ENCODE results near the gene MAPK13.
"Not testable (repeated sequence)": the region's sequence is repeated elsewhere in the genome, so short reads cannot be mapped to it uniquely, and the experiment has no call there.

The MAPK13 gene

DNA sequence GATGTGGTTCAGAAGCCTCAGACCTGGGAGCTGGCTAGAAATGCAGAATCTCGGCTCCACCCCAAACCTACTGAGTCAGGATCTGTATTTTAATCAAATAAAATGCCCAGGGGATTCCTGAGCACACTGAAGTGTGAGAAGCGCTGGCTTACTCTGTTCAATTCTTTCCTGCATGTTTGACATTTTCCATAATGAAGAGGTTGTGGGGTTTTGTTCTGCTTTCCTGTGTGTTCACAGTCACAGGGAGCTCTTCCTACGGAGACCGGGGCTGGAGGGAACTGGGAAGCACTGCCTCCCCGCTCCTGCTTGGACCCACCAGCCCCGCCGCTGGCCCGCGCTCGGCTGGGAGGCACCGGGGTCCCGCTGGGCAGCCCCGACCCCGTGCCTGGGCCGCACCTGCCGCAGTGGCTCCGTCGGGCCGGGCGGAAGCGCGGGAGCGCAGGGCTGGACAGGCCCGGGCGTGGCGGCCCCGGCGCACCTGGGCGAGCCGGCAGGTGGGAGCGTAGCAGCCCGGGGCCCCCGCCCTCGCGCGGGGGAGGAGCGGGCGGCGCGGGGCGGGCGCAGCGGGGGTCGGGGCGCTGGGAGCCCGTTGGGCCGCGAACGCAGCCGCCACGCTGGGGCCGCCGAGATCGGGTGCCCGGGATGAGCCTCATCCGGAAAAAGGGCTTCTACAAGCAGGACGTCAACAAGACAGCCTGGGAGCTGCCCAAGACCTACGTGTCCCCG, at the start of gene MAPK13:
Gene MAPK13, plus strand, starts transcription at position 573 of the 726 bp plus-strand sequence. Its CDS starts 70 bp downstream, at position 643.
- Histone ChIP-seq H3K9me3 (ENCODE audit: control insufficient read depth, low read length) (no peaks in the 10 kb centered on the region), H3K27me3 (ENCODE audit: control insufficient read depth, insufficient read depth, low read length) (no peaks in the 10 kb centered on the region), H3K4me3 (ENCODE audit: low read length) (peak within 1 kb of the TSS; percentile 71), H3K9ac (ENCODE audit: low read length) (peak within 1 kb of the TSS; percentile 91), H3K36me3 (ENCODE audit: control insufficient read depth, insufficient read depth, low read length) (no peaks in the 10 kb centered on the region), H3K4me1 (ENCODE audit: control insufficient read depth, insufficient read depth, low read length) (peaks cover 16% of the 10 kb centered on the region)

DNA sequence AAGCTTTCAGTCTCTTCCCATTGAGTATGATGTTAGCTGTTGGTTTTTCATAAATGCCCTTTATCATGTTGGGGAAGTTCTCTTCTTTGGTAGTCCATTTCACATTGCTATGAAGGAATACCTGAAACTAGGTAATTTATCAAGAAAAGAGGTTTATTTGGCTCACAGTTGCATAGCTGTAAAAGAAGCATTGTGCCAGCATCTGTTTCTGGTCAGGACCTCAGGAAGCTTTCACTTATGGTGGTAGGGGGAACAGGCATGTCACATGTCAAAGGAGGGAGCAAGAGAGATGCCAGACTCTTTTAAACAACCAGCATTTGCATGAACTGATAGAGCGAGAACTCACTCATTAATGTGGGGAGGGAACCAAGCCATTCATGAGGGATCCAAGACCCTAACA, 48.0 kb upstream of the MAPK13 start:
- no peak overlapping the region for H3K9ac ChIP-seq (ENCODE audit: low read length)
- H3K36me3 ChIP-seq (ENCODE audit: control insufficient read depth, insufficient read depth, low read length): peaks cover 4% of the 10 kb centered on the region
- H3K4me3 ChIP-seq (ENCODE audit: low read length): no peak overlapping the region
- no peaks in the 10 kb centered on the region for H3K27me3 ChIP-seq (ENCODE audit: control insufficient read depth, insufficient read depth, low read length)
- peaks cover 3% of the 10 kb centered on the region for H3K9me3 ChIP-seq (ENCODE audit: control insufficient read depth, low read length)
- no peaks in the 10 kb centered on the region for H3K4me1 ChIP-seq (ENCODE audit: control insufficient read depth, insufficient read depth, low read length)

DNA sequence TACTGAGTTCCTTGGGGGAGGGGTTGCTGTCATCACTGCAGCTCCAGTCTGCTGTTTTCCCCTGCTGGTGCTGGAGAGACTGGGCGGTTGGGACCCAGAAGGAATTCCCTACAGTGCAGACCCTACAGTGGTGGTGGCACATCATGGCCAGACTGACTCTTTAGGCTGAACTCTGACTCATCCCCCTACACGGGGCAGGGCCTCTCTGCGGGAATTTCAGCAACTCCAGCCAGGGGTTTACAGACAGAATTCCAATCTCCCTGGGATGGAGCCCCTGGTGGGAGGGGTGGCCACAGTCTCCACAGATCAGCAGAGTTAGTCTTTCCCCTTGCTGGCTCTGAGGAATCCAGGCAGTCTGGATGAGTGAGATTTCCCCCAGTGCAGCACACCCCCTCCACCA, 46.9 kb upstream of the MAPK13 start:
- Histone ChIP-seq H3K27me3 (ENCODE audit: control insufficient read depth, insufficient read depth, low read length) (no peaks in the 10 kb centered on the region), H3K9ac (ENCODE audit: low read length) (no peak overlapping the region), H3K36me3 (ENCODE audit: control insufficient read depth, insufficient read depth, low read length) (peaks cover 4% of the 10 kb centered on the region)

DNA sequence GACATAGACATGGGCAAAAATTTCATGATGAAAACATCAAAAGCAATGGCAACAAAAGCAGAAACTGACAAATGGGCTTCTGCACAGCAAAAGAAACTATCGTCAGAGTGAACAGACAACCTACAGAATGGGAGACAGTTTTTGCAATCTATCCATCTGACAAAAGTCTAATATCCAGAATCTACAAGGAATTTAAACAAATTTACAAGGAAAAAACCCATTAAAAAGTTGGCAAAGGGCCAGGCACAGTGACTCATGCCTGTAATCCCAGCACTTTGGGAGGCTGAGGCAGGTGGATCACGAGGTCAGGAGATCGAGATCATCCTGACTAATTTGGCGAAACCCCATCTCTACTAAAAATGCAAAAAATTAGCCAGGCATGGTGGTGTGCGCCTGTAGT, 42.1 kb upstream of the MAPK13 start:
- H3K4me1 ChIP-seq (ENCODE audit: control insufficient read depth, insufficient read depth, low read length); H3K4me3 ChIP-seq (ENCODE audit: low read length); H3K9ac ChIP-seq (ENCODE audit: low read length); H3K9me3 ChIP-seq (ENCODE audit: control insufficient read depth, low read length); H3K27me3 ChIP-seq (ENCODE audit: control insufficient read depth, insufficient read depth, low read length); H3K36me3 ChIP-seq (ENCODE audit: control insufficient read depth, insufficient read depth, low read length): not testable (repeated sequence)

More for the DNA sequence above, 46.9 kb upstream of the MAPK13 start:
- no peaks in the 10 kb centered on the region for H3K4me1 ChIP-seq (ENCODE audit: control insufficient read depth, insufficient read depth, low read length)
- no peak overlapping the region for H3K4me3 ChIP-seq (ENCODE audit: low read length)
- peaks cover 3% of the 10 kb centered on the region for H3K9me3 ChIP-seq (ENCODE audit: control insufficient read depth, low read length)

DNA sequence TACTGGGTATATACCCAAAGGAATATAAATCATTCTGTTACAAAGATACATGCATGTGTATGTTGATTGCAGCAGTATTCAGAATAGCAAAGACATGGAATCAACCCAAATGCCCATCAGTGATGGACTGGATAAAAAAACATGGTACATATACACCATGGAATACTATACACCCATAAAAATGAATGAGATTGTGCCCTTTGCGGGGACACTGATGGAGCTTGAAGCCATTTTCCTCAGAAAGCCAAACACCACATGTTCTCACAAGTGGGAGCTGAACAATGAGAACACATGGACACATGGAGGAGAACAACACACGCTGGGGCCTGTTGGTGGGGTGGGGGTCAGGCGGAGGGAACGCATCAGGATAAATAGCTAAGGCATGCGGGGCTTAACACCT, 41.3 kb upstream of the MAPK13 start:
- no peaks in the 10 kb centered on the region for H3K36me3 ChIP-seq (ENCODE audit: control insufficient read depth, insufficient read depth, low read length)
- peaks cover under 1% of the 10 kb centered on the region for H3K4me1 ChIP-seq (ENCODE audit: control insufficient read depth, insufficient read depth, low read length)
- H3K4me3 ChIP-seq (ENCODE audit: low read length): no peak overlapping the region
- H3K9ac ChIP-seq (ENCODE audit: low read length): no peak overlapping the region
- no peaks in the 10 kb centered on the region for H3K9me3 ChIP-seq (ENCODE audit: control insufficient read depth, low read length)
- H3K27me3 ChIP-seq (ENCODE audit: control insufficient read depth, insufficient read depth, low read length): no peaks in the 10 kb centered on the region

DNA sequence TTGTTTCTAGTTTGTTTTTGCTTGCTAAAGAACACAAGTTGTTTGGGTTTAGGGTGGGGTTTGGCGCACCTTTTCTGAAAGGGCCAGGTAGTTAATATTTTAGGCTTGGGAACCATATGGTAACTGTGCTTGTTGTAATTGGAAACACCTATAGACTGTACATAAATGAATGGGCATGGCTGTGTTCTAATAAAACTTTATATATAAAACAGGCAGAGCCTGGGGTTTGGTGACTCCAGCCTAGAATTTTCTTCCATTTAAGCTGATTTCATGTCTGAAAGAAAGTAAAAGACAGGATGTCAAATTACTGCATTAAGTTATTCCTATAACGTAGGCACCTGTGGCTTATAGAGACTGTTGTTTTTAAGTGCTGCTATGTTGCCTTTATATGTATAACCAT, 36.1 kb upstream of the MAPK13 start:
- peak overlapping the region; percentile 6 for H3K9ac ChIP-seq (ENCODE audit: low read length)
- no peak overlapping the region for H3K4me3 ChIP-seq (ENCODE audit: low read length)
- H3K4me1 ChIP-seq (ENCODE audit: control insufficient read depth, insufficient read depth, low read length): peaks cover 34% of the 10 kb centered on the region
- no peaks in the 10 kb centered on the region for H3K9me3 ChIP-seq (ENCODE audit: control insufficient read depth, low read length)
- no peaks in the 10 kb centered on the region for H3K27me3 ChIP-seq (ENCODE audit: control insufficient read depth, insufficient read depth, low read length)
- H3K36me3 ChIP-seq (ENCODE audit: control insufficient read depth, insufficient read depth, low read length): no peaks in the 10 kb centered on the region

DNA sequence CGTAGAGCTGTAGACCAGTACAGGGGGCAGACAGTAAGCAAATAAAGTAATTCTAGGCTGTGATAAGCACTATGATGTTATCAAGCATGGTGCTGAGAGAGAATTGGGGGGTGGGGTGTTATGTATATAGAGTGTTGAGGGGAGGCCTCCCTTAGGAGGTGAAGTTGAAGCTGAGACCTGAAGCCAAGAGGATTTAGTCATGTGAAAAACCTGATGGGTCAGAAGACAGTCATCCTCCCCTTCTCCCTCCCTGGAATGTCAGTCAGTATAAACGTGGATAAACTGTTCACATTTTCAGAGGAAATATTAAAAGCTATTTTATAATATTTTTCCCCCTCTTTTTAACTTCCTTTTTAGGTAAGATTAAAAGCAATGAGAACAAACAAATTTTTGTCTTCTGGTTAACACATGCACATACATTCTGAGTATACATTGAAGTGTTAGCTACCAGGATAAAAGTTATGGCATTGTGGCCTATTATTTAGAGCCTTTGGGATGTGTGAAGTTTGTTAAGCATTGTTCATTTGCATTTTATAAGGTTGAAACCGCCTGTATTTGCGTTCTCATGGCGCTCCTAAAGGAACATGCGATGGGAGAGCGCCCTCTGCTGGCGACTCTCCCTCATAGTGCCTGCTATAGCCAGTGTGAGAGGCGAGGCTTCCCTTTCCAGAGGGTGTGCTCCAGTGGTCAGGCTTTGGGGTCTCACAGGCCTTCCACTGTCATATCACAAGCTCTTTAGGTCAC, 35.4 kb upstream of the MAPK13 start:
- H3K9me3 ChIP-seq (ENCODE audit: control insufficient read depth, low read length): no peaks in the 10 kb centered on the region
- peaks cover 34% of the 10 kb centered on the region for H3K4me1 ChIP-seq (ENCODE audit: control insufficient read depth, insufficient read depth, low read length)
- no peaks in the 10 kb centered on the region for H3K36me3 ChIP-seq (ENCODE audit: control insufficient read depth, insufficient read depth, low read length)
- H3K27me3 ChIP-seq (ENCODE audit: control insufficient read depth, insufficient read depth, low read length): no peaks in the 10 kb centered on the region
- peak overlapping the region; percentile 6 for H3K9ac ChIP-seq (ENCODE audit: low read length)
- no peak overlapping the region for H3K4me3 ChIP-seq (ENCODE audit: low read length)

DNA sequence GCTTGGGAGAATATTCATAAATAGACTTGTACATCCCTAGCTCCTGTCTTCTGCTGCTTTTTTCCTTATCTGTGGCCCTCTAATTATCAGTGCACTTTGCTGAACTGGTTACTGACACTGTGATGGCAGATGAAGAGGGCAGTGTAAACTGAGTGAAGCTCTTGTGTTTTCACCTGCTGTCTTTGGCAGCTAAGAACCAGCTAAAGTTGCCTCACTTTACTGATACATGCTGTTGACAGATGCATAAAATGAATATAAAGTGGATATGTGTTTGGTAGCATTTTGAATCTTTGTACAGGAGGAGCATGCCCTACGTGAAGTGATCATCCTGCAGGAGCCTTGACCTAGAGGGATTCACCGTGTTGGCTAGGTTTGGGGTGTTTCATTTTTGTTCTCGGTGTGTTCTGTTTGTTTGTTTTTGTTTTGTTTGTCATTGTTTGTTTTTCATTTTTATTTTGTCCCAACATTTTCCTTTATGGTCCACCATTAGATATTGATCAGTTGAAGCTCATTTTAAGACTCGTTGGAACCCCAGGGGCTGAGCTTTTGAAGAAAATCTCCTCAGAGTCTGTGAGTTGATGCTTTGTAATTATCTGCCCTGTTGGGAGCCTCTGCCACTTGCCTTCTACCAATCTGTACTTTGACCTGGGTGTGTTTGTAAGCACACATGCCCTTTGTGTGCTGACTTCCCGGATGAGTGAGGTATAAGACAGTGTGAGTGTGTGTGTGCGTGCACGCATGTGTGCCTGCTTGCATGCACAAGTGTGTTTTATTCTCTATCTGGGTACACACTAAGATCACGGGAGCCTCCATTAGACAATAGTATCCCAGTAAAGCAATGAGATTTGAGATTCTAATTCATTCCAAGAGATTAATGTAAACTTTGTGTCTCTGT, 34.6 kb upstream of the MAPK13 start:
- Histone ChIP-seq H3K4me1 (ENCODE audit: control insufficient read depth, insufficient read depth, low read length) (peaks cover 34% of the 10 kb centered on the region), H3K4me3 (ENCODE audit: low read length) (no peak overlapping the region), H3K27me3 (ENCODE audit: control insufficient read depth, insufficient read depth, low read length) (no peaks in the 10 kb centered on the region), H3K9me3 (ENCODE audit: control insufficient read depth, low read length) (no peaks in the 10 kb centered on the region), H3K36me3 (ENCODE audit: control insufficient read depth, insufficient read depth, low read length) (no peaks in the 10 kb centered on the region), H3K9ac (ENCODE audit: low read length) (peak overlapping the region; percentile 6)

DNA sequence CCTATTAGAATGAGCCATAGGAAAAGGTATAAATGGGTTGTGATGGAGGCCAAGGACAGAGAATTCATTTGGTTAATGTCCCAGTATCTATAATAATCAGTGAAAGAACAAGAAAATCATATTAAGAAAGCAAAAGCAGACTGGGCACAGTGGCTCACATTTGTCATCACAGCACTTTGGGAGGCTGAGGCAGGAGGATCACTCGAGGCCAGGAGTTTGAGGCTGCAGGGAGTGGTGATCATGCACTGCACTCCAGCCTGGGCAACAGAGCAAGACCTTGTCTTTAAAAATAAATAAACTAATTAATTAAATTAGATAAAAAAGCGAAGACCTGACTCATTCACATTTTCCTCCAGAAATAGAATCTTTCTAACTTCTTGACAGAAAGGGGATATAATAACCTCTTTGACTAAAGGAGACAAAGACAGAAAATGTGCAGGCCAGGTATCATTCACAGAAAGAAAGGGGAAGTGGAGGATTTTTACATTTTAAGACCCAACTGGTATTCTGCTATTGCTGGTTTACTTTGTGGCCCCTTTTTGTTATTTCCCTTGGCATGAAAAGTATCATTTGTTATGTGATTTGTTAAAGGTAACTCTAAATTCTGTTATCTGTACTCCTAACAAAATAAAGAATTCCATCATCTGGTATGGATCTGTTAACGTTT, 31.9 kb upstream of the MAPK13 start:
- Histone ChIP-seq H3K9me3 (ENCODE audit: control insufficient read depth, low read length) (no peaks in the 10 kb centered on the region), H3K36me3 (ENCODE audit: control insufficient read depth, insufficient read depth, low read length) (no peaks in the 10 kb centered on the region), H3K4me1 (ENCODE audit: control insufficient read depth, insufficient read depth, low read length) (peaks cover 34% of the 10 kb centered on the region), H3K9ac (ENCODE audit: low read length) (no peak overlapping the region), H3K4me3 (ENCODE audit: low read length) (no peak overlapping the region), H3K27me3 (ENCODE audit: control insufficient read depth, insufficient read depth, low read length) (no peaks in the 10 kb centered on the region)

DNA sequence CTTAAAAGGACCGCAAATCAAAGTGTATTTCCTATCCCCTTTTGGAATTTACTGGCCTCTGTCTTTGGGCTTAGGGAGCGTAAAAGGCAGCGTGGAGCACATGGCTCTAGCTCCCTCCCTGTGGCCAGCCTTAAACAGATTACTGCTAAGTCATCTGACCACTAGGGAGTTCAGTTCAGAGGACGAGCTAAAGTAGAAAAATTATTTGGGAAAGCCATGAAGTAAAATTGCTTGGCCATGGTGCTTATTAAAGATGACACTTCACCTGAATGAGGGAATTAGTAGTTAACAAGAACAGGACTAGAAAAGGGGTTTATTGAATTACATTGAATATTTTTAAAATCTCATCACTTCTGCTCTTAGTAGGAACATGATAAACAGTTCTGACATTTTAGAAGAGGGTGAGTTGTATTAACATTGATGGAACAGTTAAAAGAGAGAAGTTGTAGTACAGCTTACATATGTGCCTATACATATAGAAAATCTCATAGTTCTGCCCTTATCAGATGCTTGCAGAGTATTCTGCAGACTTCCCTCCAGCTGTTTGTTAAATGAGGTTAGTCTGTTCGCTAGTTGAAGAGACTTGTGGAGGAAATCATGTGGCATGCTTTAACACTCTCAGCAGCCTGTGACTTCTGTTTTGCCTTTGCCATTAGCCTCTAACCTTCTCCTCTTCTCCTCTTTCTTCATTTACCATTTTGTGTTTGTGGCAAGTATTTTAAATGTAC, 31.2 kb upstream of the MAPK13 start:
- H3K9ac ChIP-seq (ENCODE audit: low read length): no peak overlapping the region
- no peaks in the 10 kb centered on the region for H3K27me3 ChIP-seq (ENCODE audit: control insufficient read depth, insufficient read depth, low read length)
- no peak overlapping the region for H3K4me3 ChIP-seq (ENCODE audit: low read length)
- H3K9me3 ChIP-seq (ENCODE audit: control insufficient read depth, low read length): no peaks in the 10 kb centered on the region
- H3K4me1 ChIP-seq (ENCODE audit: control insufficient read depth, insufficient read depth, low read length): peaks cover 33% of the 10 kb centered on the region
- H3K36me3 ChIP-seq (ENCODE audit: control insufficient read depth, insufficient read depth, low read length): peaks cover 6% of the 10 kb centered on the region

DNA sequence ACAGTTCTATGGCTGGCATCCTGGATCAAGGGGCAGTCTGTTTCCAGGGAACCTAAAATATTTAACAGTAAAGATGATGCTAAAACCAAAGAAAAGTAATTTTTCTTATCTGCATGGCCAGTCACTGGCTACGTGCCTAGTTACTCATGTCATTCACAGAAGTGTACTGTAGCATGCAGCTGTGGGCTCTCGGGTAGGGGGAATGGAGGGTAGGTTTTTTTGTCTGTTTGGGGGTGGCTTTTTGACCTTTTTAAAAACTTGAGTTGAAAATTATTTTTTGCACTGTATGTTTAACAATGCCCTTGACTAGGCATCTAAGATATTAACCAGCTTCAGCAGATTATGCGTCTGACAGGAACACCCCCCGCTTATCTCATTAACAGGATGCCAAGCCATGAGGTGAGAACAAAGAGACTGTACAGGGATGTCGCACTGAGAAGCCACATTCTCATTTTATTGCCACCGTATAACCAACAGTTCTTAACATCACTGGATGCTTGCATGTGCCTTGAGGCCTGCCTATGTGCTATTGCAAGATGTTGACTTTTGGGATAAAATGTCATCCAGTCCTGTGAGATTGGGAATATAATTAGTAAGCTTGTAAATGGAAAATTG, 30.3 kb upstream of the MAPK13 start:
- Histone ChIP-seq H3K9ac (ENCODE audit: low read length) (no peak overlapping the region), H3K27me3 (ENCODE audit: control insufficient read depth, insufficient read depth, low read length) (no peaks in the 10 kb centered on the region), H3K9me3 (ENCODE audit: control insufficient read depth, low read length) (no peaks in the 10 kb centered on the region), H3K4me3 (ENCODE audit: low read length) (no peak overlapping the region), H3K4me1 (ENCODE audit: control insufficient read depth, insufficient read depth, low read length) (peaks cover 24% of the 10 kb centered on the region), H3K36me3 (ENCODE audit: control insufficient read depth, insufficient read depth, low read length) (peaks cover 7% of the 10 kb centered on the region)

All from mucosa of stomach (tissue), 1 donor.